ENCODE data around the gene RMND5A.

RMND5A gene

DNA sequence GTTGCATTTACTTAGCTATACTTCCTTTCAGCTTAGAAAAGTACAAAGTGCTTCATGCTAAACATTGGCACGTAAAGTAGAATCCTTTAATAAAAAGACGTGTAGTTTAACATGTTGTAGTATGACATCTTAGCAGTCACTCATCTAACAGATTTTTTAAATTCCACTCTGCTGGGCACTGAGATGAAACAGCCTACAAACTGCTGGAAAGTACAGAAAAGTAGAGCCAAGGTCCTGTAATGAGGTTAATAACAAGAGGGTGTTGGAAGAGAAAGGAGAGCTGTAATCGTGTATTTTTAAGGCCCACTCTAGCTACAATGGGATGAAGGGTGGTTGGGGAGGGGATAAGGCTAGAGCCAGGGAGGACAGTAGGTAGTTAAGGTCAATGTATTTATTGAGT lies 59.9 kb downstream of the RMND5A start:
- TF ChIP-seq, protein P1, sequence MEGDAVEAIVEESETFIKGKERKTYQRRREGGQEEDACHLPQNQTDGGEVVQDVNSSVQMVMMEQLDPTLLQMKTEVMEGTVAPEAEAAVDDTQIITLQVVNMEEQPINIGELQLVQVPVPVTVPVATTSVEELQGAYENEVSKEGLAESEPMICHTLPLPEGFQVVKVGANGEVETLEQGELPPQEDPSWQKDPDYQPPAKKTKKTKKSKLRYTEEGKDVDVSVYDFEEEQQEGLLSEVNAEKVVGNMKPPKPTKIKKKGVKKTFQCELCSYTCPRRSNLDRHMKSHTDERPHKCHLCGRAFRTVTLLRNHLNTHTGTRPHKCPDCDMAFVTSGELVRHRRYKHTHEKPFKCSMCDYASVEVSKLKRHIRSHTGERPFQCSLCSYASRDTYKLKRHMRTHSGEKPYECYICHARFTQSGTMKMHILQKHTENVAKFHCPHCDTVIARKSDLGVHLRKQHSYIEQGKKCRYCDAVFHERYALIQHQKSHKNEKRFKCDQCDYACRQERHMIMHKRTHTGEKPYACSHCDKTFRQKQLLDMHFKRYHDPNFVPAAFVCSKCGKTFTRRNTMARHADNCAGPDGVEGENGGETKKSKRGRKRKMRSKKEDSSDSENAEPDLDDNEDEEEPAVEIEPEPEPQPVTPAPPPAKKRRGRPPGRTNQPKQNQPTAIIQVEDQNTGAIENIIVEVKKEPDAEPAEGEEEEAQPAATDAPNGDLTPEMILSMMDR (IDR thresholded peaks at IDR 0.05; ENCODE audit: control insufficient read depth, insufficient read depth, low read depth, low read length, missing control alignments), result no peak
- H3K4me3 ChIP-seq (ENCODE audit: control insufficient read depth, low read depth, low read length), result no peak overlapping the region
- no peak for DNase-seq (ENCODE audit: low read depth)

DNA sequence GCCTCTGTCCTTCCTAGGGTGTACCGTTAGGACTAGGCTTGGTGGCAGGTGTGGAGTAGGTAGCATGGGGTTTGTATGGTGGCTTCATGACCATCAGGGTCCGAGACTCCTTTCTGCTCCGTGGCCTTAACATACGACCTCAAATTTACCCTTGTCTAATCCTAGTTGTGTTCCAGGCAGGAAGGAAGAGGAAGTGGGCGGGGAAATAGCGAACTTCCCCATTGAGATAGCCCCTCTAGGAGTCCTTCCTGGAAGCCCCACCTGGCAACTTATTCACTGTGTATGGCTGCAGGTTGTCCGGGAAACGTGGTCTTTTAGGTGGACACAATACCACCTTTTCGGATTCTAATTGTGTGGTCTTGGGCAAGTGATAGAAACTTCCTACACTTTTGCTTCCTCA lies 61.3 kb downstream of the RMND5A start:
- DNase-seq (ENCODE audit: low read depth), result no peak
- TF ChIP-seq, protein P1 (IDR thresholded peaks at IDR 0.05; ENCODE audit: control insufficient read depth, insufficient read depth, low read depth, low read length, missing control alignments), result no peak
- no peak overlapping the region for H3K4me3 ChIP-seq (ENCODE audit: control insufficient read depth, low read depth, low read length)

DNA sequence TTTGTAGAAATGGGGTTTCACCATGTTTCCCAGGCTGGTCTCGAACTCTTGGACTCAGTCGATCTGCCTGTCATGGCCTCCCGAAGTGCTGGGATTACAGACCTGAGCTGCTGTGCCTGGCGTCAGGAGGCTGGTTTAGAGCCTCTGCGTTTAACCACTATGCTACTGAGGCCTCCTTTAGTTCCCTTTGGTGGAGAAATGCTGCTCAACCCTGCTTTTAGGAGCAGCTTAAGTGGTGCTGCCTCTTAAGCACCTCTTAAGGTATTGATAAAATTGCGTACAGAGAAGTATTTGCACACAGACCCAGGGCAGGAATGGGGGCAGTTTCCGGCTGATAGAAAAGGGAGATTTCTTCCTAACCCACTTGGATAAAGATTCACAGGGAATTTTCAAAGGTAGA lies 62.7 kb downstream of the RMND5A start:
- DNase-seq (ENCODE audit: low read depth), result no peak
- TF ChIP-seq, protein P1 (IDR thresholded peaks at IDR 0.05; ENCODE audit: control insufficient read depth, insufficient read depth, low read depth, low read length, missing control alignments), result no peak
- H3K4me3 ChIP-seq (ENCODE audit: control insufficient read depth, low read depth, low read length), result no peak overlapping the region

DNA sequence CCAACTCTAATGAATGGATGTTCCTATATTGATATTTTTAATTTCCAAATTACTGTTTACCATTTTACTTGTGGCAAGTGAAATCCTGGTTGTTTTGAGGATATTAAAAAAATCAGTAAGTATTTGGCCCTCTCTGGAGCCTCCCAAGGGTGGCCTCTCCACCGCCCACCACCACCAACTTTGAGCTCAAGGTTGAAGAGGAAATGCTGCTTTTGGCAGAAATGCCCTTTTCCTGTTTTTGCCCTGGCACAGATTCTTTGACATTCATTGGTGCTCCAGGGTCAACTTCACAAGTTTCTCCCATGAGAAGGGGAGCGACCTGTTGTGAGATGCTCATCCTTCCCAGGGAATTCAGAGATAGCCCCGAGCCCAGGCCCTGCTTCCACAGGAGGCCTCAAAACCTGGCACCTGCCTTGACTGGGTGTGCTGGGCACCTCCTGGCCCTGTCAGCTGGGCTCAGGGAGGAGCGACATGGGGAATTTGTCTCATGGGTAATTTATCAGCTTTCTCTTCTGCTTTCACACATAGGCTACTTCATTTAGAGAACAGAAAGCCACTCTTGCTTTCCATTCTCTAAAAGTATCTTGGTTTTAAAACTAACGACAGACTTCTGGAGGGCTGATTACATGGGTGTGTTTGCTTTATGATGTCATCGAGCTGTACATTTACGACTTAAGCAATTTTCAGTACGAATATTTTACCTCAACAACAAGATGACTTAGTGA lies 63.7 kb downstream of the RMND5A start:
- no peak for DNase-seq (ENCODE audit: low read depth)
- TF ChIP-seq, protein P1 (IDR thresholded peaks at IDR 0.05; ENCODE audit: control insufficient read depth, insufficient read depth, low read depth, low read length, missing control alignments), result no peak
- H3K4me3 ChIP-seq (ENCODE audit: control insufficient read depth, low read depth, low read length), result no peak overlapping the region

DNA sequence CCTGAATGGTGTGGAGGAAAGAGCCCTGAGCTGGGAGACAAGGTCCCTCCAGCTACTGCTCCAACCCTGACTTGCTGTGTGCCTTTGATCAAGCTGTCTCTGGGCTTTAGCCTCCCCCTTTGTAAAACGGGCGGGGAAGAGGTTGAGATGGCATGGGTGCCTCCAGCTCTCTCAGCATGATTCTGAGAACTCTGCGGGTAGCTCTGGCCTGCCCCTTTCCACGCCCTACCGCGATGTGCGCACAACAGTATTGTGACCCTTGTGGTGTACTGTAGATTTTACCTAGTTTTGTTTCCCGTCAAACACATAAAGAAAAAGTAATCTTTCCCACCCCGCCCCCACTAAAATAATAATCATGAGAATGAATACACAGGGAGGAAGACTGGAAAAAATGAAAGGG lies 65.4 kb downstream of the RMND5A start:
- no peak overlapping the region for H3K4me3 ChIP-seq (ENCODE audit: control insufficient read depth, low read depth, low read length)
- TF ChIP-seq, protein P1 (IDR thresholded peaks at IDR 0.05; ENCODE audit: control insufficient read depth, insufficient read depth, low read depth, low read length, missing control alignments), result no peak
- no peak for DNase-seq (ENCODE audit: low read depth)

DNA sequence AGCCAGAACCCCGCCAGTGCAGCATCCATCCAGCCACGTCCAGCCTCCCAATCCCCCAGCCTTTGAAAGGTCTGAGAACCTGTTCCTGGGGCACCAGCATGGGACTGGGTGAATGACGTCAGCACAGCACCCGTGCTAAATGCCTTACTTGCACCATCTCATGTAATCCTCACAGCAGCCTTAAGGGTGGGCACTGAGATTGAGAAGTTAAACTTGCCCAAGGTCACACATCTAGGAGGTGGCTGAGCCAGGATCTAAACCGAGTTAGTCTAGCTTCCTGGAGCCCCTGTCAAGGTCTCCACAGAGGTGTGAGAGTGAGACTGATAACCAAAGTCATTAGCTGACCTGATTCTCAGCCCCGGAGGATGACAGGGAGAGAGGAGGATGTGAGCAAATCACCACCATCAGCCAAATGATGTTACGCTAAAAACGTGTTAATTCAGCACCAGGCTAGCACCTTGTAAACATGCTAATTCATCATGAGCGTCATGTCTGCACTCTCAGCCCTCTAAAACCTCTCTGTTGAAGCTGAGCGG lies 66.0 kb downstream of the RMND5A start:
- DNase-seq (ENCODE audit: low read depth), result no peak
- TF ChIP-seq, protein P1 (IDR thresholded peaks at IDR 0.05; ENCODE audit: control insufficient read depth, insufficient read depth, low read depth, low read length, missing control alignments), result no peak
- H3K4me3 ChIP-seq (ENCODE audit: control insufficient read depth, low read depth, low read length), result no peak overlapping the region

Measured in AG09309 (cell line).